GM12892 (cell line): Measurements from ENCODE around the gene BCL2L11.

ENCODE experiments used
- POLR2A ChIP-seq: IDR thresholded peaks from 2 replicates; pipeline ENCODE4 v1.6.1; 2011; ENCODE audit warnings: low read depth, low read length, control low read depth
- TAF1 ChIP-seq: IDR thresholded peaks from 2 replicates; pipeline ENCODE4 v1.6.1; 2011; ENCODE audit warnings: low read depth, mild to moderate bottlenecking, control low read depth, low read length, borderline replicate concordance

DNA sequence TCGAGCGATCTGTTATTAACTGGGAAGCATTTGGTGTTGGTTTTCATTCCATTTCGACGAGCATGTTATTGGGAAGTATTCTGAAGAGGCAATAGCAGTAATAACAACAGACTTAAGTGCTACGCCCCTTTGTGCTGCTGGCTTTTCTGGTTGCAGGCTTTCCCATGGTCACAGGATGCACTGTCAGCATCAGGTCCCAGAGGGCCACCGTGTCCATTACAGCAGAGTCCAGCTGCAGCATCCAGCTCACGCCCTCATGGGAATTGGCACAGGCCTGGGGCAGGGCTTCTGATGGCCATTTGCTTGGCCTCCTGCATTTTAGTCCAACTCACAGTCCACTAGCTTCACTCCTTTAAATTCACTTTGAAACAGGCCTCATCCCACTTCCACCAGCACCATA lies 44.4 kb downstream of the BCL2L11 start:
- no peak for TF ChIP-seq POLR2A
- TF ChIP-seq TAF1 = no peak
